ENCODE measurements around the gene GRAMD1C. TPM values are rescaled to one million over a fixed set of nuclear protein-coding genes. Genes with fewer than 3 reads are reported as not detected.

GRAMD1C gene
- total RNA-seq, 6 donors from 2014 or later: 3.7 to 40.1 (median 6.3) TPM

DNA sequence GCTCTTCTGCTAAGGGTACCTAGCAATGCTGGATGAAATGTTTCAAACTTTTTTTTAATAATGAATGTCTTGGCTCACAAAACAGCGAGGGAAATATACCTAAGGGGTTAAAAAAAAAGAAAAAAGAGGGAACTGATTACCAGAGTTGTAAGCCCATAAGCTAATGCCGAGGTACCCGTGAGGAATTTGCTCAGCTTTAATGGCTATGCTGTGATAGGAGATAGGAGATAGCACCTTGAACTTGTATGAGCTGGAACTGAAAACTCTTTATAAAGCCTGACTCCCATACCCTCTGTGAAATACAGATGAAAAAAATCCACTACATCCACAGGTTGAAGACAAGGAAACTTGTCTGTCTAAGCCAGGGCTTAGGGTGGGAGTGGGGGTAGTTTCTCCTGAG lies 13.9 kb downstream of the GRAMD1C start:
- Histone ChIP-seq H3K27ac (no peak overlapping the region), H3K9me3 (no peaks in the 10 kb centered on the region), H3K4me3 (no peak overlapping the region), H3K4me1 (no peaks in the 10 kb centered on the region), H3K36me3 (no peaks in the 10 kb centered on the region), H3K27me3 (no peaks in the 10 kb centered on the region)
- 80 to 83% methylated on average over 3 of the region's 3 CpGs for WGBS, 2 donors
- TF ChIP-seq EP300 (IDR thresholded peaks at IDR 0.05) (no peak), POLR2A (IDR thresholded peaks at IDR 0.05) (no peak), POLR2AphosphoS5 (IDR thresholded peaks at IDR 0.05) (no peak)
- TF ChIP-seq, protein P1, sequence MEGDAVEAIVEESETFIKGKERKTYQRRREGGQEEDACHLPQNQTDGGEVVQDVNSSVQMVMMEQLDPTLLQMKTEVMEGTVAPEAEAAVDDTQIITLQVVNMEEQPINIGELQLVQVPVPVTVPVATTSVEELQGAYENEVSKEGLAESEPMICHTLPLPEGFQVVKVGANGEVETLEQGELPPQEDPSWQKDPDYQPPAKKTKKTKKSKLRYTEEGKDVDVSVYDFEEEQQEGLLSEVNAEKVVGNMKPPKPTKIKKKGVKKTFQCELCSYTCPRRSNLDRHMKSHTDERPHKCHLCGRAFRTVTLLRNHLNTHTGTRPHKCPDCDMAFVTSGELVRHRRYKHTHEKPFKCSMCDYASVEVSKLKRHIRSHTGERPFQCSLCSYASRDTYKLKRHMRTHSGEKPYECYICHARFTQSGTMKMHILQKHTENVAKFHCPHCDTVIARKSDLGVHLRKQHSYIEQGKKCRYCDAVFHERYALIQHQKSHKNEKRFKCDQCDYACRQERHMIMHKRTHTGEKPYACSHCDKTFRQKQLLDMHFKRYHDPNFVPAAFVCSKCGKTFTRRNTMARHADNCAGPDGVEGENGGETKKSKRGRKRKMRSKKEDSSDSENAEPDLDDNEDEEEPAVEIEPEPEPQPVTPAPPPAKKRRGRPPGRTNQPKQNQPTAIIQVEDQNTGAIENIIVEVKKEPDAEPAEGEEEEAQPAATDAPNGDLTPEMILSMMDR (IDR thresholded peaks at IDR 0.05): no peak
- DNase-seq: no peak
- ATAC-seq (ENCODE audit: low FRiP score in 2 of 2): no peak

DNA sequence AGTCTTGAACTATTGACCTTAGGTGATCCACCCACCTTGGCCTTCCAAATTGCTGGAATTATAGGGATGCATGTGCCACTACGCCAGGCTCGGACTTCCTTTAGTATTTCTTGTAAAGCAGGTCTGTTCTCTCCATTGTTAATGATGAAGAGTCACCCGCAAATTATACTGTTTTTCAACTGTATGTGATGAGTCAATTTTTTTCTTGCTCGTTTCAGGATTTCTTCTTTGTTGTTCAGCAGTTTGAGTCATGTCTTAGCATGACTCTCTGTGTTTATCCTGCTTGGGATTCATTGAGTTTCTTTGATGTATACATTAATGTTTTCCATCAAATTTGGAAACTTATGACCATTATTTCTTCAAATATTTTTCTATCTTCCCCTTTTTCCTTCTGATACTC lies 28.9 kb downstream of the GRAMD1C start:
- Histone ChIP-seq H3K4me3 (no peak overlapping the region), H3K36me3 (no peaks in the 10 kb centered on the region), H3K27me3 (no peaks in the 10 kb centered on the region), H3K27ac (no peak overlapping the region), H3K9me3 (no peaks in the 10 kb centered on the region), H3K4me1 (no peaks in the 10 kb centered on the region)
- 73 to 89% methylated on average over 4 of the region's 4 CpGs for WGBS, 2 donors
- TF ChIP-seq POLR2AphosphoS5 (IDR thresholded peaks at IDR 0.05) (no peak), EP300 (IDR thresholded peaks at IDR 0.05) (no peak), POLR2A (IDR thresholded peaks at IDR 0.05) (no peak)
- TF ChIP-seq, protein P1 (IDR thresholded peaks at IDR 0.05): no peak
- no peak for ATAC-seq (ENCODE audit: low FRiP score in 2 of 2)
- DNase-seq: no peak

DNA sequence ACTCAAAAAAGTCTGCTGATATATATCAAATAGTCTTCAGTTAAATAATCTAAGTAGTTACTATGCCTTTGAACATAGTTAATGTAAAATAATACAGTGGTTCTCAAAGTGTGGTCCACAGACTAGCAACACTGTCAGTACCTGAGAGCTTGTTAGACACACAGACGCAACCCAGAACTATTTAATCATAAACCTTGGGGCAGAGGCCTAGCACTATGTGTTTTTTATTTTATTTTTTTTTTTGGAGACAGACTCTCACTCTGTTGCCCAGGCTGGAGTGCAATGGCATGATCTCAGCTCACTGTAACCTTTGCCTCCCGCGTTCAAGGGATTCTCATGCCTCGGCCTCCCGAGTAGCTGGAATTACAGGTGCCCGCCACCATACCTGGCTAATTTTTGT lies 34.7 kb downstream of the GRAMD1C start:
- Histone ChIP-seq H3K9me3 (no peaks in the 10 kb centered on the region), H3K27me3 (no peaks in the 10 kb centered on the region), H3K4me3 (no peak overlapping the region), H3K4me1 (no peaks in the 10 kb centered on the region), H3K36me3 (no peaks in the 10 kb centered on the region), H3K27ac (no peak overlapping the region)
- TF ChIP-seq, protein P1 (IDR thresholded peaks at IDR 0.05): no peak
- TF ChIP-seq POLR2A (IDR thresholded peaks at IDR 0.05) (no peak), EP300 (IDR thresholded peaks at IDR 0.05) (no peak), POLR2AphosphoS5 (IDR thresholded peaks at IDR 0.05) (no peak)
- DNase-seq: no peak
- 97 to 99% methylated on average over 6 of the region's 6 CpGs for WGBS, 2 donors
- no peak for ATAC-seq (ENCODE audit: low FRiP score in 2 of 2)

DNA sequence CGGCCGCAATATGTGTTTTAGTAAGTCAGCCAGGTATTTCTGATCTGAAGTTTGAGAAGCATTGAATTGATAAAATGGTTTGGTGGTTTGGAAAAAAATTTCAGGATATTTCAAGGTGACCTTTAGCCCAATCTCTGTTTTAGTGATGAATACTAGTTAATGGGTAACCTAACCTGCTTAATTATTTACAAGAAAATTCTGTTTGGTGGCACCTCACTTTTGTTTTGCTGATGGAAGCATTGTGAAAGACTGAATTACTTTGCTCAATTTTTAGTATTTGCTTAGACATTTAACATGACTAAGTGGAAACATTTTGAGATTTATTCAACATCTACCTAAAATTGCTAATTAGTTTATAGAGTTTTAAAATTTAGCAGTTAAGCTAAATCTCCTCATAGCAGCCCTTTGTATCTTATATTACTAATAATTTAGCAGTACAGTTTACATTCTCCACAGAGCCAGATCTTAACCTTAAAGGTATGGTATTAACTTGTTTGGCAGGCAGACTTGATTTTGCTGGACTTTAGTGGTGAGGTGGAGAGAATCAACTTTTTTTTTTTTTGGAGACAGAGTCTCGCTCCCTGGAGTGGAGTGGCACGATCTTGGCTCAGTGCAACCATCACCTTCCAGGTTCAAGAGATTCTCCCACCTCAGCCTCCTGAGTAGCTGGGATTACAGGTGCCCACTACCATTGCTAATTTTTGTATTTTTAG lies 35.4 kb downstream of the GRAMD1C start:
- ATAC-seq (ENCODE audit: low FRiP score in 2 of 2) (no peak), DNase-seq (no peak)
- no peak overlapping the region for H3K27ac ChIP-seq
- TF ChIP-seq, protein P1 (IDR thresholded peaks at IDR 0.05): no peak
- TF ChIP-seq POLR2AphosphoS5 (IDR thresholded peaks at IDR 0.05): no peak
- no peak for TF ChIP-seq EP300 (IDR thresholded peaks at IDR 0.05)
- TF ChIP-seq POLR2A (IDR thresholded peaks at IDR 0.05): no peak
- H3K4me3 ChIP-seq: no peak overlapping the region
- no peaks in the 10 kb centered on the region for H3K36me3 ChIP-seq
- no peaks in the 10 kb centered on the region for H3K27me3 ChIP-seq
- no peaks in the 10 kb centered on the region for H3K9me3 ChIP-seq
- H3K4me1 ChIP-seq: no peaks in the 10 kb centered on the region
- WGBS, 2 donors: 91 to 97% methylated on average over 4 of the region's 4 CpGs

DNA sequence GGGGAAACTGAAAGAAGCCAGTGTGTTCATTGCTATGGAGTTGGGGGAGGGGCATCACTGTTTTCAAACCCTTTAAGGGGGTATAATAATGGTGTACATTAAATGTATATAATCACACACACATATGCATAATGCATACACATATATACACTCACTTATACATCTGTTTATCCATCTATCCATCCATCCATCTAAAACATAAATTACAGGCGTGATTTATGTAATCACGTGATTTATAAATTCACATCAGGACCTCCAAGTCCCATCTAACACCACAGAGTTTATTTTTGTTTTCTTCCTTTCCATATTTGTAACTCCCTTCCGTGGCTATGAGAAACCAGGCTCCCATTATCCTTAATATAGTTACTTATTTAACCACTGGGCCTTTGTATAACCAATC lies 39.8 kb downstream of the GRAMD1C start:
- H3K27ac ChIP-seq: no peak overlapping the region
- H3K4me1 ChIP-seq: no peaks in the 10 kb centered on the region
- TF ChIP-seq POLR2A (IDR thresholded peaks at IDR 0.05) (no peak), EP300 (IDR thresholded peaks at IDR 0.05) (no peak), POLR2AphosphoS5 (IDR thresholded peaks at IDR 0.05) (no peak)
- TF ChIP-seq, protein P1 (IDR thresholded peaks at IDR 0.05): no peak
- no peak for ATAC-seq (ENCODE audit: low FRiP score in 2 of 2)
- H3K36me3 ChIP-seq: no peaks in the 10 kb centered on the region
- no peaks in the 10 kb centered on the region for H3K9me3 ChIP-seq
- DNase-seq: no peak
- no peaks in the 10 kb centered on the region for H3K27me3 ChIP-seq
- 89 to 90% methylated on average over 3 of the region's 3 CpGs for WGBS, 2 donors
- H3K4me3 ChIP-seq: no peak overlapping the region
